AG04450 (cell line): Measurements from ENCODE around the gene NFAM1. TPM values are rescaled to one million over a fixed set of nuclear protein-coding genes. Genes with fewer than 3 reads are reported as not detected.

ENCODE experiments used
- CTCF ChIA-PET: fragments of 300-600, 350-600 bp; formaldehyde crosslinking; extraction: SDS; loops from one replicate; lab custom pipeline; 2022; ENCODE audit warnings: antibody characterized with exemption, inconsistent platforms; lab: Charles Lee
- POLR2A ChIA-PET: fragments of 350-600 bp; formaldehyde crosslinking; extraction: SDS; loops from one replicate; lab custom pipeline; 2021; ENCODE audit warnings: antibody characterized with exemption, inconsistent platforms; lab: Yijun Ruan, JAX
- DNase-seq: peaks from one replicate; pipeline ENCODE4 v3.0.0-alpha.2; 2011; ENCODE audit warnings: low read depth, low spot score
- H3K27ac ChIP-seq: one replicate; pipeline ENCODE4 v1.5.1; 2012; ENCODE audit warnings: low read depth, low read length, control low read depth
- H3K27me3 ChIP-seq: one replicate; pipeline ENCODE4 v1.6.0; 2012; ENCODE audit warnings: low read length; ENCODE audit not compliant: control insufficient read depth, insufficient read depth
- H3K4me3 ChIP-seq: 2 replicates; pipeline ENCODE4 v1.5.1; 2011; ENCODE audit warnings: mild to moderate bottlenecking, low read depth, low read length, control low read depth
- H3K9me3 ChIP-seq: 2 replicates; pipeline ENCODE4 v1.5.1; 2012; ENCODE audit warnings: low read length; ENCODE audit not compliant: control insufficient read depth, insufficient read depth
- CTCF ChIP-seq: IDR thresholded peaks from 2 replicates; pipeline ENCODE4 v1.5.1; 2011; ENCODE audit warnings: low read depth, low read length, control low read depth, inconsistent platforms
- polyA plus RNA-seq: library from polyadenylated mRNA; depleted of rRNA; stranded (reverse); fragments of >200 nt; gene quantifications from 2 replicates; pipeline ENCODE4 v1.2.3, GENCODE V29; 2011

The NFAM1 gene
- polyA plus RNA-seq, 1 experiment = not detected

- no peak overlapping the region for H3K4me3 ChIP-seq
- no peak for TF ChIP-seq CTCF
- no peak overlapping the region for H3K27ac ChIP-seq
- POLR2A ChIA-PET = no interaction called here
- peaks cover 31% of the 10 kb centered on the region for H3K27me3 ChIP-seq
- CTCF ChIA-PET = interaction anchor here (0.6 to 2.1 kb wide), 2 partner anchors 15 to 28 kb away, joined by 3 to 14 read pairs; no protein-coding TSS in a partner anchor
- no peaks in the 10 kb centered on the region for H3K9me3 ChIP-seq
- no peak for DNase-seq
These were observed 27.3 kb upstream of the NFAM1 start for GRCh38 chr22:42459287-42460063.

- POLR2A ChIA-PET = no interaction called here
- Histone ChIP-seq H3K27ac (no peak overlapping the region), H3K27me3 (peaks cover 15% of the 10 kb centered on the region), H3K9me3 (no peaks in the 10 kb centered on the region; the same call in 1 of the 2 replicates), H3K4me3 (no peak overlapping the region)
- TF ChIP-seq CTCF = no peak
- CTCF ChIA-PET = interaction anchor here (1.0 kb wide), 1 partner anchor 9 kb away, joined by 4 read pairs; no protein-coding TSS in a partner anchor
- no peak for DNase-seq
These were observed 20.7 kb upstream of the NFAM1 start for GRCh38 chr22:42452916-42453315.

- Histone ChIP-seq H3K27me3 (peaks cover 13% of the 10 kb centered on the region), H3K4me3 (no peak overlapping the region), H3K9me3 (no peaks in the 10 kb centered on the region; the same call in 1 of the 2 replicates), H3K27ac (no peak overlapping the region)
- CTCF ChIA-PET = no interaction called here
- DNase-seq = no peak
- POLR2A ChIA-PET = interaction anchor here (0.6 kb wide), 1 partner anchor 18 kb away, joined by 4 read pairs; no protein-coding TSS in a partner anchor
- TF ChIP-seq CTCF = no peak
These were observed 20.3 kb upstream of the NFAM1 start for GRCh38 chr22:42452456-42452855.

GRCh38 chr22:42451499-42452145 is 19.4 kb upstream of the NFAM1 start:
- no peak overlapping the region for H3K27ac ChIP-seq
- H3K9me3 ChIP-seq = peaks cover 4% of the 10 kb centered on the region
- peaks cover 19% of the 10 kb centered on the region for H3K27me3 ChIP-seq
- DNase-seq = no peak
- ChIA-PET CTCF (no interaction called here), POLR2A (interaction anchor here (0.7 kb wide), 1 partner anchor 312 kb away, joined by 6 read pairs; no protein-coding TSS in a partner anchor)
- no peak for TF ChIP-seq CTCF
- H3K4me3 ChIP-seq = no peak overlapping the region

- CTCF ChIA-PET = no interaction called here
- Histone ChIP-seq H3K4me3 (no peak overlapping the region), H3K27ac (no peak overlapping the region), H3K9me3 (peaks cover 4% of the 10 kb centered on the region), H3K27me3 (peaks cover 19% of the 10 kb centered on the region)
- POLR2A ChIA-PET = no interaction called here
- DNase-seq = no peak
- no peak for TF ChIP-seq CTCF
These were observed 18.7 kb upstream of the NFAM1 start for GRCh38 chr22:42450862-42451261.
